Stimulated activated CD8-positive, alpha-beta memory T cell treated with anti-CD3 and anti-CD28 coated beads, Interleukin-15, amount 100 ng/mL, for 48 hours (primary cell): ENCODE measurements around the gene LMBR1L.
A peak's percentile ranks its signal among the peaks of the same experiment; 100 is the strongest.
"Not testable (repeated sequence)": the region's sequence is repeated elsewhere in the genome, so short reads cannot be mapped to it uniquely, and the experiment has no call there.

Experiments
- DNase-seq, 2 donors: peaks; one replicate each; pipeline ENCODE4 v3.0.0-alpha.2; 2020; ENCODE audit warnings: low read depth in 2 of 2

Gene LMBR1L

DNA sequence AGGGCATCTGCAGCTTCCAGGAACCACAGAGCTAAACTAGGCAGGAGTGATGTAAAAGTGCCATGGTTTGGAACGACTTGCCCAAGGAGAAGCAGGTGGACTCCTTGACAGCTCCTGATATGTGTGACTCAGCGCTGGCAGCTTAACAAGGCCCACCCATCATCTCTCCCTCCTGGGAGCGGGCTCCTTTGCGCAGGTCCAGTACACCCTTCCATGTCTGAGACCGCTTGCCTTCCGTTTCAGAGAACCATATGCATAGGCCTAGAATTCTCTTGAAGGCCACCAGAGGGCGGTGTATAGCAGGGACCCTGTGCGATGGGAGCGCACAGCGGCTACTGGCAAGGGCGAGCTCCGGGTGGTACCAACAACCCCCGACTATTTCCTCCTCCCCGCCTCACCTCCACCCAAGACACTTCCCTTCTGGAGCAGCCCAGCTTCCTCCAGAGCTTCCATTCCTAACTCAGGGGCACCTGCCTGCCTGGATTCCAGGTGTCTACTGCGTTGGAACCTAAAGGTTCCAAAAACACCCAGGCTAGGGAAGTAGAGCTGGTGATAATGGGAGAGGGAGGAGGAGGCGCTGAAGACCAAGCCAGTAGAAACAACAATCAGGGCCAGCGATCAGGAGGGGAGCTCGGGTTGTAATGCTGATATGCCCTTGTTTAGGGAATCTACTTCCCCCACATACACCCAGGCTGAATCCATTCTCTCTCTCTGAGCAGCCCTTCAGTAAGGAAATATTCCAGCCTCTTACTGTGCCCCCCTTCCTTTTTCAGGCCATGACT lies 22.3 kb downstream of the LMBR1L start:
- peak; percentile 58 to 60 for DNase-seq

DNA sequence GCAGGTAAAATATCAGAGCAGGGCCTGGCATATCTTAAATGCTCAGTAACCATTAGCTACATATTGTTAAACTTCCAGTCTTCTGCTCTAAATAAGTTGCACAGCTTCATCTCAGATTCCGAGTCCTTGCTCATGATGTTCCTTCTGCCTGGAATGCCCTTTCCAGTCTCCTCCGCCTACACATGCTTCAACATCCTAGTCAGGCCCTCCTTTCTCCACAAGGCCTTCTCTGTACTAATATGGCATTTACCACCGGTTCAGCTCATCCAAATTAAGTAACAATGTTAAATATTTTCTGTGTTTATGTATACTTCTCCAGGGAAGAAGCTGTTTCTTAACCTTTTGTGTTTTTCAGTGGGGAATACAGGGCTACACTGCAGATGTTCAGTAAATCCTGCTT lies 24.5 kb downstream of the LMBR1L start:
- no peak for DNase-seq

DNA sequence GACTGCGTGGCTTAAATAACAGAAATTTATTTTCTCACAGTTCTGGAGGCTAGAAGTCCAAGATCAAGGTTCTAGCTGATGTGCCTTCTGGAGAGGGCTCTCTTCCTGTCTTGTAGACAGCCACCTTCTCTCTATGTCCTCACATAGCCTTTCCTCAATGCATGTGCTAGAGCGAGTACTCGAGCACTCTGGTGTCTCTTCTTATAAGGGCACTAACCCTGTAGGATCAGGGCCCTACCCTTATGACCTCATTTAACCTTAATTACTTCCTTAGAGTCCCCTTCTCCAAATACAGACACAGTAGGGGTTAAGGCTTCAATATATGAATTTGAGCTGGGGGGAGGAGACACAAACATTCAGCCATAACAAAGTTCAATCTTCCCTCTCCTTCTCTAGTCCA lies 26.2 kb downstream of the LMBR1L start:
- no peak for DNase-seq

DNA sequence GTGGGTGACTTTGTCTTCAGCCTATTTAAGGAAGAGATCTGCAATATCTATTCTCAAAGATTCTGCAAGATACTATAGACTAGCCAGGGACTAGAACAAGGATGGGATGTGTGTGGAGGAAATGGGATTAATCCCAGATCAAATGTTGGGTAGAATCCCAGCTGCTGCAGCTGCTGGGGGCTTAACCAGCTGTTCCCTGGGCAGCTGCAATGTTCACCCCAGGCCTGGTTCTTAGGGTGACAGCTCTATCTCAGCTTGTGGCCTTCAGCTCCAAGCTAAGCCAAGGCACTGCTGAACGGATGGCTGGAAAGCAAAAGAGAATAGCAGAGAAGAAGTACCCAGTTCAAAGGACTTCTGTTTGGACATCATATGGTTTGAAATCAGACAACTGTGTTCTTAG lies 30.9 kb downstream of the LMBR1L start:
- no peak for DNase-seq

DNA sequence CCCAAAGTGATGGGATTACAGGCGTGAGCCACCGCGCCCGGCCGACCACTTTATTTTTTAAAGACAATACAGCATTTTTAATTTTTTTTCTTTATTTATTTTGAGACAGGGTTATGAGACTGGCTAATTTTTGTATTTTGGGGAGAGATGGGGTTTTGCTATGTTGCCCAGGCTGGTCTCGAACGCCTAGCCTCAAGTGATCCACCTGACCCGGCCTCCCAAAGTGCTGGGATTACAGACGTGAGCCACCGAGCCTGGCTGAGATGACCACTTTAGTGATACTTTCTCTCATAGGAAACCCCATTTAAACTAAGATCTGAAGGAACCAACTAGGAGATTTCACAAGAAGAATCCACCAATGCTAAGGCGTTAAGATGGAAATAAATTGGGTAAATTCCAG lies 39.7 kb downstream of the LMBR1L start:
- no peak for DNase-seq

DNA sequence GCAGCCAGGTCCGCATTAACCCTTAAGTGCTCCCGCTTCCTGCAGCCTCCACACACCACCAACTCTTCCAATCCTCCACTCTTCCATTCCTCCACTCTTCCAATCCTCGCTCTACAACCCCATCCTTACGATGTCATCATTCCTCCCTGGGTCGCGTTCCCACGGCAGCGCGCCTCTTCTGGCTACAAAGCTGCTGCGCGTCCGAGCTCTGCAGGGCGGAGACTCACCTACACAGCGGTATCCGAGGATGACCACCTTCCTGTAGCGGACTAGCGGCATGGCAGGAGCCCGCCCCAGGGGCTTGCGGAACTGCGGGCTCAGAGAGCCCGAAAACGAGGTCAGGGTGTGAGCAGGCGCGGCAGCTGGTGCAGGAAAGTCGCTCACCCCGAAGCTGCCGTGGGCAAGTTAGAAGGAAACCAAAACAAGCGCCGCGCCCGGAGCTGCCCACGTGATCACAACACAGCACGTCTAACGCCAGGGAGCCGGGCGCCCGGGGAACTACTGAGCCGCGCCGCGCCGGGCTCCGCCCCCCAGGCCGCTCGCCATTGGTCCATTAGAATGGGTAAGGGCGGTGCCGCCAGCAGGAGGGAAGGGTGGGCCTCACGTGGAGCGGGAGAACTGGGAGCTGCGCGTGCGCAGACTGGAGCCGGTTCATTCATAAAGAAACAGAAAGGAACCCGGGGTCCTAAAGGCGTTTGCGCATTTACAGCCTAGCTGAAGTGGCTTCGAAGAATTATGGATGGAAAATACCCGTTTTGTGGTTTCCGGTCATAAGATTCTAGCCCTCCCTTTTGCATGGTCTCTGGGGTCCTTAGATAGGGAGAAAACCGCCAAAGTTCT lies 40.9 kb downstream of the LMBR1L start, which contains the start of gene RHEBL1:
RHEBL1 (minus strand) TSS at position 473 of the 840 bp plus-strand sequence; CDS start at position 279, 194 bp downstream.
- peak; percentile 99 for DNase-seq

DNA sequence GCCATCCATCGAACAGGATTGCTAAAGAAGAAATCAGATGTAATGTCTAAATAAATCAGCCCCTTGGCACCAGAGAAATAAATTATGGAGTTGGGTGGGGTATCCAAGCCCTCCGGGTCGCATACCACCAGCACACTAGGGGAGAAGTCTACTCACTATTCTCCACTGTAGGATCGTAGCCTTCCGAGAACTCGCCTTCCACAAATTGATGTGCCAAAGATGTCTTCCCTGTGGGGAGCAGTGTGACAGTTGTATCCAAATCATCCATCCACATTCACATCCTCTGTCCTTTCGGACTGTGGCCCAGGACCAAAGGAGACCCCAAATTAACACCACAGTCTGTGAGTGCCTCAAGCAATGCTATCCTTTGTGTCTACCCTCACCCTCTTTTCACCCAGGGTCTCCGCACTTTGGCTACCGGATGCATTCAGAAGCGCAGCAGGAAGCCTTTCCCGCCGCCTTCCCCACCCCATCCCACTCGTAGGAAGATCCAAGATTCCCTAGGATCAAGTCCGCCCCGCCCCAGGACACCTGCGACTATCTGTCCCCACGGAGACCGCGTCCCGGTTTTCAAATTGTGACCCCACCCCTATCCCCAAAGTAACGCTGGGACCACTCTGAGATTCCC lies 41.7 kb downstream of the LMBR1L start:
- DNase-seq: no peak

DNA sequence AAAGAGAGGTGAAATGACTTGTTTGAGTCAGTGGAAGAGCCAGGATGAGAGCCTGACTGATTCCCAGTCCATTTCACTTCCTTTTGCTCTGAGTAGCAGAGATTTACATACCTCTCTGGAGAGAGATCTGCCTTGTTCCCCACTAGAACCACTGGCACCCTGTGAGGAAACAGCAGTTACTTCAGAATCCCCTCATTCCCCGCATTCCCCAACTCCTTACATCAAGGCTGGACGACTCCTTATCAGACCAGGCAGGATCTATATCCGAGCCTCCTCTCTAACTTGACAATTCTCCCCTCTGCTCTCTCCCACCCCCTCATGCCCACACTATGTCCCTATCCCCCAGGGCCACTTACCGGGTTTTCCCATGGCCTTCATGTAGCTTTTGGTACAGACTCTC lies 44.5 kb downstream of the LMBR1L start:
- DNase-seq: no peak

DNA sequence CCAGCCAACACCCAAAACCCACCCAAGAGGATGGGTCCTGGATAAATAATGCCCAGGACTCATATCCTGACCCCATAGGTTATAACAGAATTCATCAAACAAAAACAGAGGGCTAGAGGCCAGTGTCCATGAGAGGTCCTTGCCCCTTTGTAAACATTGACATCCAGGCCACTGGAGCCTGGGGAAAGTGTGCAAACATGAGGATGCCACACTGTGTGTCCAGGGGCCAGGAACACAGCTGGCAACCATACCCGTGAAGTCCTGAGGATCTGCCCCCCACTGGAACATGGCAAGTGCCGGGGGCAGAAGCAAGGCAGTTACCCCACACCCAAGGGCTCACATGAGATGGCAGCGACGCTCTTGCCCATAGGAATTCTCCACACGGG lies 45.9 kb downstream of the LMBR1L start:
- DNase-seq: no peak

DNA sequence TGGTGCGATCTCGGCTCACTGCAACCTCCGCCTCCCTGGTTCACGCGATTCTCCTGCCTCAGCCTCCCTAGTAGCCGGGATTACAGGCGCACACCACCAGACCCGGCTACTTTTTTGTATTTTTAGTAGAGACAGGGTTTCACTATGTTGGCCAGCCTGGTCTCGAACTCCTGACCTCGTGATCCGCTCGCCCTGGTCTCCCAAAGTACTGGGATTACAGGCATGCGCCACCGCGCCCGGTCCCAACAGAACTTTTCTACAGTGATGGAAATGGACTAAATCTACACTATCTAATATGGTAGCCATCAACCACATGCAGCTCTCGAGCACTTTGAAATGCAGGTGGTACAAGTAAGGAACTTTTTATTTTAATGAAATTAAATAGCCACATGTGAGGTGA lies 48.7 kb downstream of the LMBR1L start:
- DNase-seq: not testable (repeated sequence)

DNA sequence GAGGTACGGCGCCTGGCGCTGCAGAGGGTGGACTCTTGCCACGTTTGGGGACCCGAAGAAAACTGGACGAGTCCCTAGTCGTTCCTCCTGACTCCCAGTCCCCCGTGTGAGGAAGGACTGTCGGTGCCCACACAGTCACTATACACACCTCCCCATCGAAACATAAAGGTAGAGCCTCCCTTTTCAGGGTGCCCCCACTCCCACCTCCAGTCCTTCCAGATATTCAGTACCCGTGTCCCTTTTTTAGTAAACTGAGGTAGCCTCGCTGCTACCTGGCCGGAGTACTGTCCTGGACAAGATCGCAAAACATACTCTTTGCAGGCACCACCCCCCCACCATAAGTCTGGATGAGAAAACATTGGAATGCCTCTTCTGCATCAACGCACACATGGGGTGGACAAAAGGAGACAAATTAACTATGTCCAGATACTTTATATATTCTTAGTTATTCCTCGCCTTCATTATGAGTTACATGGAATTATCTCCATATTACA lies 49.4 kb downstream of the LMBR1L start:
- no peak for DNase-seq

DNA sequence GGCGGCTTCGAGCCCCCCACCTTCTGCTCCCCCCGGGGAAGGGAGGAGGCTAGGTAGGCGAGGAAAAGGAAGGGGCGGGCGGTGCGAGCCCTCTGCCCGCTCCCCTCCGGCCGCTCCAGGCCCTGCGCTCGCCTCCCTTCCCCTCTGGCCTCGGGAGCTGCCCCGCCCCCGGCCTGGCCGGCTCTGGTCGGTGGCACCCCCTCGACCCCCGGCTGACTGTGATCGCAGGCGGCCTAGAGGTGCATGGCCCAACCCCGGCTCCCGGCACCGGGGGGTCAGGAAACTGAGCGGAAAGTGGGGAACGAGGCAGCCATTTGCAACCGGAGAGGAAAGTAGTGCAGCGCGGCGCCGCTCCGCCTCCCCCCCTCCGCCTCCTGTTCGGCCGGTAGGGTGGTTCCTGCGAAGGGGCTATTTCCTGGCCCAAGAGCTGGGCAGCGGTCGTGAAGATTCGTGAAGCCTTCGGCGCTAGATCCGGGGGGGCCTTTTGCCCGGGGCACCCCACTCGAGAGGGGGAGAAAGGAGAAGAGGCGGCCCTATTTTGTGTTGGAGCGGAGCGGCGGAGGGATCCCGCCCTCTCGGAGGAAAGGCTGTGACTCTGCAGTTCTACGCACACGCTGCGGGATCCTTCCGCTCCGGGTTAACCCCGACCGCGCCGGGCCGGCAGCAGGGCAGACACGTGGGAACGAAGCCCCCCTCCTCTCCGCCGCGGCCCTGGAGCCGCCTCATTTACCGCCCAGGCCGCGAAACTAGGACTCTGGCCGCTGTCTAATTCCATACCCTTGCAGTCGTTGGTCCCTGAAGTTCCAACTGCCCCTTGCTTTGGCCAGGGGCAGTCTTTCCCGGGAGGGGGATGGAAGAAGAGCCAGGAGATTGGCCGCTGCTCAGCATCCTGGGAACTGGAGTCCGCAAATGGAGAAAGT lies 50.1 kb downstream of the LMBR1L start, which contains the start of gene KMT2D:
KMT2D (minus strand) TSS at position 558 of the 920 bp plus-strand sequence. CDS start 5,470 bp downstream, outside the sequence.
- peak; percentile 79 to 83 for DNase-seq

DNA sequence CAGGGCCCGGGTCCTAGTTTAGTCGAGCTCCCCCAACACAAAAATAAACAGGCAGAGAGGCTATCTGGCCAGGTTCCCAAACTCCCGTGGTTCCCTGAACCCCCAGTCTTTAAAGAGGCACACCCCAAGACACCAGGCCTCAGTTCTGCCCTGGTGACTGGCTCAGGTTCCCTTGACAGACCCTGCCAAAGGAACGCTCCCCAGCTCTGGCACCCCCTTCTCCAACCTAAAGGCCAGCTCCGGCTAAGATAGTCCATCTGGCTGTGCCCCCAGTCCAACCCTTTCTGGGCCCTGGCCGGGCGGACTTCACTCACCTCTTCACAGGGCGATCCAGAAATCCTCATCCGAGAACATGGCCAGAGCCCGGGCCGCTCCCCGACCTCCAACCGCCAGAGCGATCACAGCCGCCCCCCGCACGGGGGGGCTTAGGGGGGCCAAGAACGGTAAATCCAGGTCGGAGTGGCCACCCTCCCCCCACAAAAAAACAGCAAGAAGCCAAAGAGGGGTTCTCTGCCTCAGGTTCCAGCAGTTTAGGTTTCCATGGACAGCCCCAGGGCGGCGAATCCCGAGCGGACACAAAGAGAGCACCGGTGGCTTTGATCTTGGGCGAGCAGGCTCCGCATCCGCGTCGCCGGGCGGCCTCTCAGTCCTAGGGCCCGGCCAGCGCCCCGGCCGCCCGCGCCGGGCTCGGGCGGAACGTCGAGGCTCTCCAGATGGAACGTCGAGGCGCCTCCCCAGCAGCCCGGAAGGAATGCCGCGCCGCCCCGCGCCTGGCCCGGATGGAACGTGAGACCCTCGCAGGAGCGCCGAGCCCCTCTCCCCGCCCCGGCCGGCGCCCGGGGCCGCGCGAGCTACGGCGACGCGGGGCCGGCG lies 51.1 kb downstream of the LMBR1L start:
- no peak for DNase-seq

DNA sequence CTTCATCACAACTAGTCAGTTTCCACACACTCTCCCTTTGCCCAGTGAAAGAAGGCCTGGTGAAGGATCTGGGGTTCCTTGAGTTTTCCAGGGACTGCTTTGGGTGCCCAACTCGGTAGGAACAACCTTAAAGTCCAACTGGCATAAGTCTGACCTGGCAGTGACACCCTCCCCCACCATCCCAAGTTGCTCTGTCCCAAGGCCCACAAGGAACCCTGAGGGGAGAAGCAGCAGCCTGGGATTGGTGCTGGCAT lies 51.7 kb downstream of the LMBR1L start:
- no peak for DNase-seq

DNA sequence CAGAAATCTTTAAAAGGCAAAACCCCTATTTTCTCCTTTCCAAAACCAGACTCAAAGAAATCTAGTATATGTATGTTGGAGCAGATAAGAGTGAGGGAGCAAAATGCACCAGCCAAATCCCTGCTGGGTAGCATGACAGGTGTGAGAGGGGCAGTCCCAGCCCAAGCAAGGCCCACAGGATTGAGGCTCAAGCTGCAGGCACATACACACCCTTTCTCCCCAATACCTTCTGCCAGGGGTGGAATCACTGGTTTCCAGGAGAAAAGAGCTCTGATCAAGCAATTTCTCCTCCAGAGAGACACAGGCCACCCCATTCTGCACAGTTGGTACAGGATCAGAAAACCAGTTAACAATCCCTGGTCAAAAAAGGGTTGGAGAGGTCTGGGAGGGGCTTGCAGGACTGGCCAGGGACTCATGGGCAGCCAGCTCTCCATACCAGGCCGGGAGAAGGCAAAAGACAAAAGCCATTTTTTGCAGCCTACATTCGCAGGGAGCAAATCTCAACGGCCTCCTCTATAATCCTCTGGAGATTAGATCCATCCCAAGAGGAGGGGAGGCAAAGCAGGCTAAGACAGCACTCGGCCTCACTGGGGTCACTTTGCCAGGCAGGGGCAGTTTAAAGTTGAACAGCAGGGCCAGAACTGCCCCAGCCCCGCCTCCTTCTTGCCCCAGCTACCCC lies 52.1 kb downstream of the LMBR1L start:
- no peak for DNase-seq

DNA sequence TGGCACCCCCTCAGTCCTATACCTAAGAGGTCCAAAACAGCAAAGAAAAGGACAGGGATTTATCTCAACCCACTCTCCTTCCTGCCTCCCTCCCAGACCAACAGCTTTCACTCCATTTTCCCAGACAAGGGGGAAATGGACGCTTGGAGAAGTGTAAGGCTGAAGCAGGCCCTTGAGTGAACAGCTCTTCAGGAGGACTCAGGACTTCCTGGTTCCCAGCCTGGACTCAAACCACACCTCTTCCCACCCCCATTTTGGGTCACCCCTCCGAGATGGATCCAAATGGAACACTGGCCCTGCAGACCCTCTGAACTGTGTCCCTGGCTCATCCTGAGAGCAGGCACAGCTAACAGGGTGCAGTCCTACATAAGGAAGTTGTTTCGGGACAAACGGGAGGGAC lies 52.8 kb downstream of the LMBR1L start:
- DNase-seq: no peak

DNA sequence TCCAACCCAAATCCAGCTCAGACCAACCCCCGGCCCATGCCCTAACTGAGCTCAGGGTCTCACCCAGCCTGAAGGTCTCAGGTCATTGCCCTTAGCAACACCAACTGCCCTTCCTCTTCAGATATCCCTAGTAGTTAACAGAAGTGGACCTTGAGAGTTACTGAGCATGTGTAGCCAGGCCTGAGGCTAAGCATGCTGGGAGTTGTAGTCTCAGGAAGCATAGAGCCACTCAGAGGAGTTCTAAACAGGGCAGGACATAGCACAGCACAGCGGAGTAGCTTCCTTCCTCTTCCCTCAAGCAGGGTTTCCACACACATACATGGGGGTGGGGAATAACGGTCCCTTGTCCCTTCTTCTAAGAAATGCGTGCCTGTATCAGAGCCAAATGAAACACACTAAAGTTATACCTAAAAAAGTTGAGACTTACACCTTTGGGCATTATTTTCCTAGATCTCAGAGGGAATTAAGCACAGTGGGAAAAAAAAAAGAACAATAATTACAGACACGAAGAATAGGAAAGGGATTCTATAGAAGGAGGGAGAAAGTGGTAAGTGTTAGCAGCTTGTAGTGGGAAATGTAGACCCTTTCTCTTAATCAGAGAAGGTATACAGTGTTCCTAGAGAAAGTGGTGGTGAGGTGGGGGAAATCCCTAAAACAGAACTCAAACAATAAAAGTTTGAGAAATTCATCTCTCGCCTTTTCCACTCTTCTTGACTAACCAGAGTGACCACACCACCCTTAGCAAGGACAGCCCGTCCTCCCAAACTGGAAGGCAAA lies 54.5 kb downstream of the LMBR1L start:
- peak in 1 of 2 donors; percentile 19 for DNase-seq

DNA sequence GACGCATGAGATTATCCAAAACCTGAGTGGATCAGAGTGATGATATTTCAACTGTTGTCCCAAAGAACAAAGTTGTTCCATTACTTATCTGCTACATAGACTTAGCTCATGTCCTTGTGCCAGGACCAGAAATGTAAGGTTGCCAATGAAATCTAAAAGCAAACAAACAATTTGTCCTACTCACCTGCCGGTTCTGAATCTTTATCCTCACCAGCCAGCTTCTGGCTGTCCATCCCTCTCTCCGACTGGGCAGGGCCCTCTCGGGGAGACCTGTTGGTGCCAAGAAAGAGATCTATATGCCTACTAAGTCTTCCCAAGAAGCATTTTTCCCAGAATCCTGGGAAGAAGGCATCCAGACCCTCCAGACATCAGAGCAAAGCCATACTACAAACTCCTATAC lies 55.6 kb downstream of the LMBR1L start:
- DNase-seq: no peak

DNA sequence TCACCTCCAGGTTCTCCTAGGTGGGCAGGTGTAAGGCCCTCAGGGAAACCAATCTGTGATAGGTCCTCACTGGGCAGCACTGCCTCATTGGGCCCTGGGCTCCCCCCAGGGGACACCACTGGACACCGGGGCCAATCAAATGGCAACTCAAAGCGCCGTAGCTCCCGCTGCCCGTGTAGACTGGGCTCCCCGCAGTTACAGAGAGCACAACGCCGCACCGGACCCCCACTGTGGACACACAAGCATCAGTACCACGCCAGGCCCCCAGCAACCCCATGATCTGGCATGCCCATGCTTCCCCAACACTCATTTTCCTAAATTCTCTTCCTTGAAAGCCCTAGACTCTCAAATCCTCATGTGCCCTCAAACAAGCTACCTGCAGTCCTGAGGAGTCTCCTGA lies 56.1 kb downstream of the LMBR1L start:
- no peak for DNase-seq
